K562 (cell line): ENCODE results near the gene HCRTR1. TPM values are rescaled to one million over a fixed set of nuclear protein-coding genes. Genes with fewer than 3 reads are reported as not detected.

Experiments
- ATAC-seq: fragments of 200-7000 bp; cut with Tn5 transposase; 3 replicates; pipeline ENCODE4 v1.9.1; 2020; ENCODE audit warnings: moderate library complexity
- BruUV-seq: library from RNA; stranded (reverse); fragments of 400-500 nt; replicated peaks from 2 replicates; lab custom pipeline; 2021; lab: Mats Ljungman, UMichigan
- CTCF ChIA-PET: fragments of 300-600 bp; formaldehyde crosslinking; extraction: SDS; loops from one replicate; lab custom pipeline; 2021; ENCODE audit warnings: low intra/inter-chr PET ratio; lab: Yijun Ruan, JAX
- POLR2A ChIA-PET: fragments of 300-600, 350-650 bp; sonication (Branson Sonifier 250); formaldehyde crosslinking; extraction: SDS; loops from one replicate; lab custom pipeline; 2021; ENCODE audit warnings: antibody characterized with exemption, inconsistent platforms; lab: Yijun Ruan, JAX
- DNase-seq, 4 experiments: peaks; one replicate each; pipeline versions ENCODE4 v3.0.0 to v3.0.0-alpha.2; 2011 to 2018; ENCODE audit warnings: low spot score in 3 of 4, mixed read lengths in 3 of 4; ENCODE audit errors: extremely low read depth in 1 of 4
- FAIRE-seq: peaks from 2 replicates; lab custom pipeline; 2011; peaks lifted over from hg19 to GRCh38; lab: Jason Lieb, UNC
- H2AFZ ChIP-seq: 2 replicates; pipeline ENCODE4 v1.6.0; 2011; ENCODE audit warnings: low read depth, low read length, control low read depth, inconsistent platforms
- H3K27ac ChIP-seq: fragments of 200-600 bp; 3 replicates; pipeline ENCODE4 v1.8.0; 2011; ENCODE audit warnings: low read depth, mild to moderate bottlenecking, control low read depth, inconsistent platforms, low read length, moderate library complexity, mixed read lengths; ENCODE audit errors: extremely low read depth
- H3K27me3 ChIP-seq, 2 experiments: fragments of 300-600 bp in 1 of 2; 2 replicates in 1 of 2; 3 replicates in 1 of 2; pipeline versions ENCODE4 v1.6.0 to v1.8.0; 2011; ENCODE audit warnings: inconsistent platforms in 2 of 2, low read length in 2 of 2, mild to moderate bottlenecking in 1 of 2, mixed read lengths in 1 of 2, moderate library complexity in 1 of 2; ENCODE audit not compliant: control insufficient read depth in 2 of 2, insufficient read depth in 2 of 2
- H3K36me3 ChIP-seq: fragments of 300-600 bp; 3 replicates; pipeline ENCODE4 v1.8.0; 2011; ENCODE audit warnings: mild to moderate bottlenecking, low read length, inconsistent platforms; ENCODE audit not compliant: control insufficient read depth, insufficient read depth
- H3K4me1 ChIP-seq, 2 experiments: fragments of 200-600 bp in 1 of 2; replicated peaks in 1 of 2; 2 replicates in 1 of 2; 3 replicates in 1 of 2; pipeline versions ENCODE4 v1.5.1 to v1.8.0; 2011; ENCODE audit warnings: inconsistent platforms in 2 of 2, low read length in 2 of 2, mild to moderate bottlenecking in 1 of 2, mixed read lengths in 1 of 2, moderate library complexity in 1 of 2; ENCODE audit not compliant: control insufficient read depth in 2 of 2, insufficient read depth in 2 of 2
- H3K4me2 ChIP-seq: 2 replicates; pipeline ENCODE4 v1.6.1; 2011; ENCODE audit warnings: low read length, control low read depth, inconsistent platforms, mixed read lengths; ENCODE audit not compliant: insufficient read depth
- H3K4me3 ChIP-seq: fragments of 200-600 bp; sonication (generic), shearing (Covaris generic); 2 replicates; pipeline ENCODE4 v1.5.1; 2016; ENCODE audit warnings: control low read depth, inconsistent platforms
- H3K79me2 ChIP-seq: fragments of 200-600 bp; 3 replicates; pipeline ENCODE4 v1.8.0; 2011; ENCODE audit warnings: low read length, inconsistent platforms; ENCODE audit not compliant: control insufficient read depth, insufficient read depth
- H3K9ac ChIP-seq, 2 experiments: 2 replicates each; pipeline versions ENCODE4 v1.6.0 to v1.6.1; 2011; ENCODE audit warnings: low read depth in 2 of 2, low read length in 2 of 2, control low read depth in 1 of 2, inconsistent platforms in 1 of 2, mild to moderate bottlenecking in 1 of 2, mixed read lengths in 1 of 2; ENCODE audit not compliant: insufficient read depth in 1 of 2
- H3K9me1 ChIP-seq: one replicate; pipeline ENCODE4 v1.6.0; 2011; ENCODE audit warnings: inconsistent platforms, mild to moderate bottlenecking, low read length, moderate library complexity; ENCODE audit not compliant: control insufficient read depth, insufficient read depth
- H3K9me3 ChIP-seq: replicated peaks from 2 replicates; pipeline ENCODE4 v1.5.1; 2011; ENCODE audit warnings: low read depth, low read length, inconsistent platforms; ENCODE audit not compliant: control insufficient read depth, insufficient read depth
- H4K20me1 ChIP-seq: replicated peaks from 2 replicates; pipeline ENCODE4 v1.6.1; 2011; ENCODE audit warnings: low read length, inconsistent platforms, mixed read lengths; ENCODE audit not compliant: control insufficient read depth, insufficient read depth
- CHCHD3 ChIP-seq: fragments of 250-450 bp; sonication (Bioruptor Pico); IDR thresholded peaks from 2 replicates; pipeline ENCODE4 v2.1.2; 2022; ENCODE audit warnings: mild to moderate bottlenecking
- HNRNPLL ChIP-seq: fragments of 200-400 bp; formaldehyde crosslinking; IDR thresholded peaks from 2 replicates; pipeline ENCODE4 v1.6.1; 2017; ENCODE audit warnings: low read length, low read depth, mild to moderate bottlenecking; ENCODE audit not compliant: poor library complexity, severe bottlenecking
- PRMT5 ChIP-seq: sonication (generic); formaldehyde crosslinking; IDR thresholded peaks from 2 replicates; pipeline ENCODE4 v1.5.0; 2020; ENCODE audit warnings: missing genetic modification reagents
- SMARCA5 ChIP-seq: fragments of 450-650 bp; IDR thresholded peaks from 2 replicates; pipeline ENCODE4 v1.6.1; 2016
- ZFX ChIP-seq: sonication (generic); formaldehyde crosslinking; IDR thresholded peaks from 2 replicates; pipeline ENCODE4 v1.8.0; 2022; ENCODE audit warnings: mild to moderate bottlenecking, missing genetic modification reagents, moderate library complexity
- WGBS: fragments of 100-300 bp; shearing (Covaris generic); methylation state at CpG from one replicate; pipeline ENCODE4 v1.1.6; 2016; ENCODE audit warnings: low coverage, mixed read lengths; ENCODE audit not compliant: insufficient coverage; ENCODE audit errors: missing lambda C conversion rate; 5-methylcytosine and 5-hydroxymethylcytosine counted together
- in situ Hi-C: fragments of 300-500 bp; cut with MboI; formaldehyde crosslinking; loops from 4 replicates; pipeline ENCODE4 v1.15.0; 2018; ENCODE audit warnings: inconsistent platforms, mixed read lengths
- intact Hi-C: fragments of 100-400 bp; cut with micrococcal nuclease; formaldehyde crosslinking; loops from 2 replicates; pipeline ENCODE4 v1.14.2; 2022
- polyA plus RNA-seq, 8 experiments: library from polyadenylated mRNA; depleted of rRNA in 4 of 8; stranded (reverse) in 5 of 8; unstranded in 3 of 8; fragments of >200 nt; fragmentation: Nextera tagmentation in 2 of 8; fragmentation: Illumina TruSeq in 1 of 8; extraction: Ambion mirVana in 2 of 8; extraction: Trizol in 1 of 8; gene quantifications; 2 replicates each; pipeline versions ENCODE4 v1.2.1 to v1.2.3, GENCODE V29; 2011 to 2014; ENCODE audit warnings: inconsistent platforms in 1 of 8, missing spikeins in 1 of 8
- total RNA-seq, 7 experiments: library from RNA; depleted of rRNA in 6 of 7; stranded (reverse); fragments of >200 nt in 6 of 7; fragmentation: Illumina TruSeq in 2 of 7; extraction: Trizol in 2 of 7; gene quantifications; 2 replicates each; pipeline versions ENCODE4 v1.2.1 to v1.2.3, GENCODE V29; 2011 to 2021; ENCODE audit warnings: low replicate concordance in 1 of 7
- TF ChIP-seq, protein P1 (sequence below): fragments of 250-450 bp; sonication (Bioruptor Pico); IDR thresholded peaks from 2 replicates; pipeline ENCODE4 v1.4.0; 2020; ENCODE audit warnings: mild to moderate bottlenecking, moderate library complexity, borderline replicate concordance

The HCRTR1 gene
- total and polyA plus RNA-seq, 9 of the 15 experiments (the other 6 are each of a cell fraction or from before 2014, with no cell fraction given) = not detected

DNA sequence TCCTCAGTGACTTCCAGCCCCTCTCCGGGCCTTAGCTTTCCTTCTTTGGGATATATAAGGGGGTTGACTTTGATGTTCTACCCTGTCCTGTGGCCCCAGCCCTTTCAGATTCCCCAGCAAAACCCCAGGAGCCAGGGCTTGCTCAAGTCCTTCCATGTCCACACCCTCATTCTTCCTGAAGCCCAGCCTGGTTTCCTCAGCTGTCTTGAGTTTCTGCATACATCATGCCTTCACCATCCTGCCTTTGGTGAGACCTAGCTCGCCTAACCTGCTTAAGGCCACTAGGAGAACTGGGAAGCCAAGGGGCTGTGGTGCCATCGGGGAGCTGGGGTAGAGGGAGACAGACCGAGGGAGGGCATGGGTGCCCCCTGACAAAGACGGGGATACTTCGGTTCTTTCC lies 44.4 kb downstream of the HCRTR1 start:
- in situ Hi-C loops = no loop called here
- intact Hi-C loops = loop anchor here (2.0 to 5.0 kb wide), 3 partner anchors 43 to 750 kb away; partner anchors contain the start of gene COL16A1

More for the DNA sequence above, 44.4 kb downstream of the HCRTR1 start:
- H4K20me1 ChIP-seq = peaks cover 19% of the 10 kb centered on the region; the same call in 1 of the 2 replicates
- peaks cover 0 to 3% of the 10 kb centered on the region in 2 experiments; a peak in 1 of 5 replicates for H3K4me1 ChIP-seq
- BruUV-seq = no TSS peak
- no peak overlapping the region for H2AFZ ChIP-seq
- H3K36me3 ChIP-seq = no peaks in the 10 kb centered on the region
- POLR2A ChIA-PET = interaction anchor here (1.4 to 2.0 kb wide), 2 partner anchors 11 to 18 kb away, joined by 7 to 11 read pairs; partner anchors contain the start of gene PEF1
- no peaks in the 10 kb centered on the region for H3K9me1 ChIP-seq
- no peak for ATAC-seq
- H3K4me3 ChIP-seq = no peak overlapping the region
- H3K79me2 ChIP-seq = no peaks in the 10 kb centered on the region
- no peak overlapping the region for H3K4me2 ChIP-seq
- FAIRE-seq = no peak
- peaks cover 27 to 78% of the 10 kb centered on the region in 2 experiments; a peak in 4 of 5 replicates for H3K27me3 ChIP-seq
- no peak overlapping the region for H3K27ac ChIP-seq
- H3K9me3 ChIP-seq = no peaks in the 10 kb centered on the region
- no peak for DNase-seq
- no peak for TF ChIP-seq PRMT5 (CRISPR knock-in tag)
- no peak for TF ChIP-seq ZFX (CRISPR knock-in tag)
- TF ChIP-seq CHCHD3 (CRISPR knock-in tag) = no peak
- no peak for TF ChIP-seq SMARCA5
- TF ChIP-seq, protein P1, sequence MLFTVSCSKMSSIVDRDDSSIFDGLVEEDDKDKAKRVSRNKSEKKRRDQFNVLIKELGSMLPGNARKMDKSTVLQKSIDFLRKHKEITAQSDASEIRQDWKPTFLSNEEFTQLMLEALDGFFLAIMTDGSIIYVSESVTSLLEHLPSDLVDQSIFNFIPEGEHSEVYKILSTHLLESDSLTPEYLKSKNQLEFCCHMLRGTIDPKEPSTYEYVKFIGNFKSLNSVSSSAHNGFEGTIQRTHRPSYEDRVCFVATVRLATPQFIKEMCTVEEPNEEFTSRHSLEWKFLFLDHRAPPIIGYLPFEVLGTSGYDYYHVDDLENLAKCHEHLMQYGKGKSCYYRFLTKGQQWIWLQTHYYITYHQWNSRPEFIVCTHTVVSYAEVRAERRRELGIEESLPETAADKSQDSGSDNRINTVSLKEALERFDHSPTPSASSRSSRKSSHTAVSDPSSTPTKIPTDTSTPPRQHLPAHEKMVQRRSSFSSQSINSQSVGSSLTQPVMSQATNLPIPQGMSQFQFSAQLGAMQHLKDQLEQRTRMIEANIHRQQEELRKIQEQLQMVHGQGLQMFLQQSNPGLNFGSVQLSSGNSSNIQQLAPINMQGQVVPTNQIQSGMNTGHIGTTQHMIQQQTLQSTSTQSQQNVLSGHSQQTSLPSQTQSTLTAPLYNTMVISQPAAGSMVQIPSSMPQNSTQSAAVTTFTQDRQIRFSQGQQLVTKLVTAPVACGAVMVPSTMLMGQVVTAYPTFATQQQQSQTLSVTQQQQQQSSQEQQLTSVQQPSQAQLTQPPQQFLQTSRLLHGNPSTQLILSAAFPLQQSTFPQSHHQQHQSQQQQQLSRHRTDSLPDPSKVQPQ (CRISPR knock-in tag) = no peak
- no peak for TF ChIP-seq HNRNPLL
- TF ChIP-seq, all 486 proteins: peak for 0
- CTCF ChIA-PET = no interaction called here
- WGBS = 1% methylated on average over 6 of the region's 6 CpGs
- no peak overlapping the region for H3K9ac ChIP-seq
